ENCODE data around the gene UNC5CL. TPM values are rescaled to one million over a fixed set of nuclear protein-coding genes. Genes with fewer than 3 reads are reported as not detected.

Gene UNC5CL
- total RNA-seq, 2 experiments from 2014 or later = 0.49 to 0.85 TPM

- Histone ChIP-seq H3K4me1 (ENCODE audit: insufficient read depth, low read length, poor library complexity, severe bottlenecking) (peaks cover 13% of the 10 kb centered on the region), H3K9me2 (ENCODE audit: insufficient read depth, low read length) (no peaks in the 10 kb centered on the region), H3K4me2 (ENCODE audit: low read length) (no peak overlapping the region), H3K9me3 (ENCODE audit: low read length) (no peaks in the 10 kb centered on the region), H4K20me1 (ENCODE audit: insufficient read depth, low read length) (no peaks in the 10 kb centered on the region), H3K4me3 (ENCODE audit: low read depth, low read length, poor library complexity, severe bottlenecking) (no peak overlapping the region), H3K79me2 (ENCODE audit: insufficient read depth, low read depth, low read length) (no peaks in the 10 kb centered on the region), H3K27ac (ENCODE audit: low read depth, low read length, poor library complexity, severe bottlenecking) (no peak overlapping the region), H2AFZ (ENCODE audit: low read length) (no peak overlapping the region), H3K36me3 (ENCODE audit: insufficient read depth, low read length) (no peaks in the 10 kb centered on the region)
- TF ChIP-seq CTCF (conservative IDR thresholded peaks at IDR 0.05; ENCODE audit: low read length) = no peak
- DNase-seq (ENCODE audit: low spot score) = no peak
- intact Hi-C loops (cut with micrococcal nuclease; ENCODE audit: unreplicated experiment) = no loop called here
- no TSS peak for BruUV-seq (replicated peaks)
- POLR2A ChIA-PET = no interaction called here
- CTCF ChIA-PET (ENCODE audit: unreplicated experiment) = no interaction called here
Measured at GRCh38 chr6:41023114-41023513, 15.9 kb downstream of the UNC5CL start.

GRCh38 chr6:41022294-41022693 lies 16.7 kb downstream of the UNC5CL start:
- TF ChIP-seq EZH2phosphoT487 (IDR thresholded peaks at IDR 0.05; ENCODE audit: borderline replicate concordance, low read depth, low read length) = no peak
- TF ChIP-seq CTCF (conservative IDR thresholded peaks at IDR 0.05; ENCODE audit: low read length) = no peak
- H3K79me2 ChIP-seq (ENCODE audit: insufficient read depth, low read depth, low read length) = no peaks in the 10 kb centered on the region
- H2AFZ ChIP-seq (ENCODE audit: low read length) = no peak overlapping the region
- H3K4me3 ChIP-seq (ENCODE audit: low read depth, low read length, poor library complexity, severe bottlenecking) = no peak overlapping the region
- ChIA-PET CTCF (ENCODE audit: unreplicated experiment) (no interaction called here), POLR2A (interaction anchor here (0.6 kb wide), 1 partner anchor 675 kb away, joined by 3 read pairs; no protein-coding TSS in a partner anchor)
- H3K9me2 ChIP-seq (ENCODE audit: insufficient read depth, low read length) = no peaks in the 10 kb centered on the region
- H3K36me3 ChIP-seq (ENCODE audit: insufficient read depth, low read length) = no peaks in the 10 kb centered on the region
- H3K4me2 ChIP-seq (ENCODE audit: low read length) = no peak overlapping the region
- no peak for DNase-seq (ENCODE audit: low spot score)
- no peaks in the 10 kb centered on the region for H3K9me3 ChIP-seq (ENCODE audit: low read length)
- peaks cover 5% of the 10 kb centered on the region for H3K4me1 ChIP-seq (ENCODE audit: insufficient read depth, low read length, poor library complexity, severe bottlenecking)
- no peak overlapping the region for H3K27ac ChIP-seq (ENCODE audit: low read depth, low read length, poor library complexity, severe bottlenecking)
- intact Hi-C loops (cut with micrococcal nuclease; ENCODE audit: unreplicated experiment) = no loop called here
- no peaks in the 10 kb centered on the region for H4K20me1 ChIP-seq (ENCODE audit: insufficient read depth, low read length)
- BruUV-seq (replicated peaks) = no TSS peak

GRCh38 chr6:41021832-41022231 lies 17.2 kb downstream of the UNC5CL start:
- intact Hi-C loops (cut with micrococcal nuclease; ENCODE audit: unreplicated experiment) = no loop called here
- no peak for DNase-seq (ENCODE audit: low spot score)
- Histone ChIP-seq H3K9me2 (ENCODE audit: insufficient read depth, low read length) (no peaks in the 10 kb centered on the region), H3K36me3 (ENCODE audit: insufficient read depth, low read length) (no peaks in the 10 kb centered on the region), H3K4me3 (ENCODE audit: low read depth, low read length, poor library complexity, severe bottlenecking) (no peak overlapping the region), H4K20me1 (ENCODE audit: insufficient read depth, low read length) (no peaks in the 10 kb centered on the region), H3K9me3 (ENCODE audit: low read length) (no peaks in the 10 kb centered on the region), H3K4me1 (ENCODE audit: insufficient read depth, low read length, poor library complexity, severe bottlenecking) (peaks cover under 1% of the 10 kb centered on the region), H3K4me2 (ENCODE audit: low read length) (no peak overlapping the region), H3K79me2 (ENCODE audit: insufficient read depth, low read depth, low read length) (no peaks in the 10 kb centered on the region), H3K27ac (ENCODE audit: low read depth, low read length, poor library complexity, severe bottlenecking) (no peak overlapping the region), H2AFZ (ENCODE audit: low read length) (no peak overlapping the region)
- ChIA-PET CTCF (ENCODE audit: unreplicated experiment) (no interaction called here), POLR2A (interaction anchor here (0.6 kb wide), 1 partner anchor 674 kb away, joined by 3 read pairs; no protein-coding TSS in a partner anchor)
- BruUV-seq (replicated peaks) = no TSS peak
- TF ChIP-seq CTCF (conservative IDR thresholded peaks at IDR 0.05; ENCODE audit: low read length) (no peak), EZH2phosphoT487 (IDR thresholded peaks at IDR 0.05; ENCODE audit: borderline replicate concordance, low read depth, low read length) (no peak)

All from OCI-LY7 (cell line).